Fibroblast of lung (primary cell): ENCODE measurements around the gene VANGL1. TPM values are rescaled to one million over a fixed set of nuclear protein-coding genes. Genes with fewer than 3 reads are reported as not detected.

Experiments used
- DNase-seq, 2 donors: peaks; one replicate each; pipeline versions ENCODE4 v3.0.0 to v3.0.0-alpha.2; 2010; ENCODE audit warnings: low read depth in 2 of 2
- H2AFZ ChIP-seq: 2 replicates; pipeline ENCODE4 v1.5.1; 2012; ENCODE audit warnings: low read length, control low read depth, inconsistent platforms
- H3K27ac ChIP-seq: 2 replicates; pipeline ENCODE4 v1.5.1; 2011; ENCODE audit warnings: low read length, control low read depth; ENCODE audit not compliant: insufficient read depth
- H3K27me3 ChIP-seq: 2 replicates; pipeline ENCODE4 v1.5.1; 2011; ENCODE audit warnings: mild to moderate bottlenecking, low read length; ENCODE audit not compliant: control insufficient read depth, insufficient read depth
- H3K36me3 ChIP-seq: 2 replicates; pipeline ENCODE4 v1.5.1; 2011; ENCODE audit warnings: low read length; ENCODE audit not compliant: control insufficient read depth, insufficient read depth
- H3K4me1 ChIP-seq: 2 replicates; pipeline ENCODE4 v1.5.1; 2011; ENCODE audit warnings: low read length; ENCODE audit not compliant: control insufficient read depth, insufficient read depth; ENCODE audit errors: extremely low read depth
- H3K4me2 ChIP-seq: 2 replicates; pipeline ENCODE4 v1.5.1; 2011; ENCODE audit warnings: low read length, control low read depth; ENCODE audit not compliant: insufficient read depth; ENCODE audit errors: extremely low read depth
- H3K4me3 ChIP-seq, 4 experiments: fragments of 200-600 bp in 1 of 4; sonication (generic) in 1 of 4; replicated peaks in 1 of 4; 2 replicates each; pipeline ENCODE4 v1.5.1; 2011 to 2016; ENCODE audit warnings: low read length in 4 of 4, low read depth in 3 of 4, mild to moderate bottlenecking in 3 of 4, control low read depth in 2 of 4, inconsistent platforms in 1 of 4, mixed read lengths in 1 of 4; ENCODE audit not compliant: insufficient read depth in 1 of 4; ENCODE audit errors: control extremely low read depth in 1 of 4
- H3K79me2 ChIP-seq: 2 replicates; pipeline ENCODE4 v1.5.1; 2012; ENCODE audit warnings: mild to moderate bottlenecking, low read length, inconsistent platforms; ENCODE audit not compliant: control insufficient read depth, insufficient read depth
- H3K9ac ChIP-seq: 2 replicates; pipeline ENCODE4 v1.5.1; 2011; ENCODE audit warnings: mild to moderate bottlenecking, low read length, control low read depth; ENCODE audit not compliant: insufficient read depth
- H3K9me3 ChIP-seq: 2 replicates; pipeline ENCODE4 v1.5.1; 2012; ENCODE audit warnings: low read depth, low read length; ENCODE audit not compliant: control insufficient read depth, insufficient read depth
- H4K20me1 ChIP-seq: 2 replicates; pipeline ENCODE4 v1.5.1; 2011; ENCODE audit warnings: low read length; ENCODE audit not compliant: control insufficient read depth, insufficient read depth; ENCODE audit errors: extremely low read depth
- CTCF ChIP-seq, 2 donors: IDR thresholded peaks in 1 of 2; conservative IDR thresholded peaks in 1 of 2; 1 replicate in 1 of 2; 2 replicates in 1 of 2; pipeline ENCODE4 v1.5.1; 2011 to 2012; ENCODE audit warnings: low read length in 2 of 2, control low read depth in 1 of 2, inconsistent platforms in 1 of 2, low read depth in 1 of 2, mild to moderate bottlenecking in 1 of 2
- EZH2 ChIP-seq: IDR thresholded peaks from 2 replicates; pipeline ENCODE4 v1.5.1; 2012; ENCODE audit warnings: low read length, control low read depth, mild to moderate bottlenecking; ENCODE audit errors: missing control alignments
- polyA plus RNA-seq, 2 donors: library from polyadenylated mRNA; depleted of rRNA in 1 of 2; stranded (reverse) in 1 of 2; unstranded in 1 of 2; fragments of >200 nt; gene quantifications; 2 replicates each; pipeline ENCODE4 v1.2.1, GENCODE V29; 2011 to 2012; ENCODE audit warnings: missing spikeins in 1 of 2
- total RNA-seq: library from RNA; depleted of rRNA; stranded (reverse); fragments of >200 nt; gene quantifications from 2 replicates; pipeline ENCODE4 v1.2.1, GENCODE V29; 2014

Gene VANGL1
- total and polyA plus RNA-seq, 2 donors (not counting 1 experiment from before 2014, with no cell fraction given), result 8.1 to 10.7 TPM

GRCh38 chr1:115604508-115604907, 37.3 kb upstream of the VANGL1 start:
- Histone ChIP-seq H4K20me1 (peaks cover 2% of the 10 kb centered on the region), H2AFZ (no peak overlapping the region), H3K9ac (no peak overlapping the region), H3K4me2 (no peak overlapping the region), H3K4me3 (no peak overlapping the region), H3K27ac (no peak overlapping the region), H3K4me1 (no peaks in the 10 kb centered on the region), H3K36me3 (no peaks in the 10 kb centered on the region), H3K9me3 (no peaks in the 10 kb centered on the region), H3K27me3 (peaks cover 10% of the 10 kb centered on the region), H3K79me2 (no peaks in the 10 kb centered on the region)
- TF ChIP-seq EZH2, result no peak
- no peak for TF ChIP-seq CTCF (conservative IDR thresholded peaks at IDR 0.05 in 1 of 2, IDR thresholded peaks at IDR 0.05 in 1 of 2; ENCODE audit: low read depth in 1 of 2, low read length in 2 of 2)
- no peak for DNase-seq

GRCh38 chr1:115606305-115606704, 35.5 kb upstream of the VANGL1 start:
- Histone ChIP-seq H2AFZ (no peak overlapping the region), H3K4me2 (no peak overlapping the region), H4K20me1 (peaks cover 2% of the 10 kb centered on the region), H3K4me3 (no peak overlapping the region), H3K9me3 (no peaks in the 10 kb centered on the region), H3K79me2 (no peaks in the 10 kb centered on the region), H3K27me3 (peaks cover 10% of the 10 kb centered on the region), H3K4me1 (no peaks in the 10 kb centered on the region), H3K9ac (no peak overlapping the region), H3K36me3 (no peaks in the 10 kb centered on the region), H3K27ac (no peak overlapping the region)
- no peak for DNase-seq
- TF ChIP-seq EZH2 (no peak), CTCF (conservative IDR thresholded peaks at IDR 0.05 in 1 of 2, IDR thresholded peaks at IDR 0.05 in 1 of 2; ENCODE audit: low read depth in 1 of 2, low read length in 2 of 2) (no peak)

GRCh38 chr1:115609021-115609420, 32.7 kb upstream of the VANGL1 start:
- no peak for TF ChIP-seq CTCF (conservative IDR thresholded peaks at IDR 0.05 in 1 of 2, IDR thresholded peaks at IDR 0.05 in 1 of 2; ENCODE audit: low read depth in 1 of 2, low read length in 2 of 2)
- TF ChIP-seq EZH2, result no peak

More at GRCh38 chr1:115609021-115609420, 32.7 kb upstream of the VANGL1 start:
- H3K4me2 ChIP-seq, result no peak overlapping the region
- H3K4me1 ChIP-seq, result no peaks in the 10 kb centered on the region
- no peak overlapping the region for H3K9ac ChIP-seq
- no peaks in the 10 kb centered on the region for H3K36me3 ChIP-seq
- DNase-seq, result no peak
- H4K20me1 ChIP-seq, result peaks cover 2% of the 10 kb centered on the region
- H3K27me3 ChIP-seq, result peaks cover 27% of the 10 kb centered on the region
- H3K27ac ChIP-seq, result no peak overlapping the region
- no peak overlapping the region for H3K4me3 ChIP-seq
- H2AFZ ChIP-seq, result no peak overlapping the region
- H3K79me2 ChIP-seq, result no peaks in the 10 kb centered on the region
- H3K9me3 ChIP-seq, result no peaks in the 10 kb centered on the region
